Measurements from ENCODE around the gene SS18L1. TPM values are rescaled to one million over a fixed set of nuclear protein-coding genes. Genes with fewer than 3 reads are reported as not detected.
A peak's percentile ranks its signal among the peaks of the same experiment; 100 is the strongest.
"Not testable (repeated sequence)": the region's sequence is repeated elsewhere in the genome, so short reads cannot be mapped to it uniquely, and the experiment has no call there.

The SS18L1 gene
- total RNA-seq, 6 experiments from 2014 or later: 14.1 to 26.5 (median 23.7) TPM

GRCh38 chr20:62145688-62146018, 2.1 kb downstream of the SS18L1 start:
- TF ChIP-seq POLR2A (IDR thresholded peaks at IDR 0.05) (no peak), CTCF (IDR thresholded peaks at IDR 0.05) (no peak)
- Histone ChIP-seq H3K36me3 (peaks cover 0 to 2% (median under 1%) of the 10 kb centered on the region in 4 donors), H3K27ac (peak overlapping the region; percentile 43 to 100 (median 72)), H3K4me1 (peaks cover 0 to 69% (median 27%) of the 10 kb centered on the region in 4 donors), H3K27me3 (no peaks in the 10 kb centered on the region), H3K9me3 (no peaks in the 10 kb centered on the region), H3K4me3 (peak overlapping the region in 1 of 3 donors; percentile 81)
- no peak for DNase-seq
- ATAC-seq: no peak
- intact Hi-C loops (cut with DNase I): no loop called here
- WGBS (ENCODE audit: insufficient coverage, low coverage, low lambda C conversion rate, missing lambda C conversion rate): 63% methylated on average over 6 of the region's 7 CpGs

- Histone ChIP-seq H3K27me3 (no peaks in the 10 kb centered on the region), H3K27ac (peak overlapping the region; percentile 43 to 100 (median 72)), H3K36me3 (no peaks in the 10 kb centered on the region), H3K9me3 (no peaks in the 10 kb centered on the region), H3K4me1 (peaks cover 0 to 69% (median 24%) of the 10 kb centered on the region in 4 donors), H3K4me3 (no peak overlapping the region)
- DNase-seq (peak in 2 of 3 donors; percentile 81 to 86), ATAC-seq (peak; percentile 38 to 61 (median 48))
- intact Hi-C loops (cut with DNase I): no loop called here
- TF ChIP-seq CTCF (IDR thresholded peaks at IDR 0.05) (no peak), POLR2A (IDR thresholded peaks at IDR 0.05) (no peak)
- WGBS (ENCODE audit: insufficient coverage, low coverage, low lambda C conversion rate, missing lambda C conversion rate): 32% methylated on average over 21 of the region's 22 CpGs
These were observed 2.6 kb downstream of the SS18L1 start for GRCh38 chr20:62146019-62146755.

GRCh38 chr20:62147125-62147524, 3.6 kb downstream of the SS18L1 start:
- no peak for ATAC-seq
- Histone ChIP-seq H3K4me1 (peaks cover 0 to 62% (median 19%) of the 10 kb centered on the region in 4 donors), H3K36me3 (no peaks in the 10 kb centered on the region), H3K27ac (peak overlapping the region in 2 of 3 donors; percentile 72 to 100), H3K4me3 (no peak overlapping the region), H3K9me3 (no peaks in the 10 kb centered on the region), H3K27me3 (no peaks in the 10 kb centered on the region)
- DNase-seq: no peak
- WGBS (ENCODE audit: insufficient coverage, low coverage, low lambda C conversion rate, missing lambda C conversion rate): 77% methylated on average over 4 of the region's 6 CpGs
- intact Hi-C loops (cut with DNase I): no loop called here
- TF ChIP-seq CTCF (IDR thresholded peaks at IDR 0.05): no peak
- TF ChIP-seq POLR2A (IDR thresholded peaks at IDR 0.05): no peak

- DNase-seq: no peak
- no peak for TF ChIP-seq CTCF (IDR thresholded peaks at IDR 0.05)
- TF ChIP-seq POLR2A (IDR thresholded peaks at IDR 0.05): no peak
- no peak for ATAC-seq
- Histone ChIP-seq H3K4me1 (peaks cover 0 to 62% (median 19%) of the 10 kb centered on the region in 4 donors), H3K36me3 (no peaks in the 10 kb centered on the region), H3K27ac (peak overlapping the region in 1 of 3 donors; percentile 100), H3K4me3 (no peak overlapping the region), H3K9me3 (no peaks in the 10 kb centered on the region), H3K27me3 (no peaks in the 10 kb centered on the region)
- intact Hi-C loops (cut with DNase I): no loop called here
- 83% methylated on average over 2 of the region's 9 CpGs for WGBS (ENCODE audit: insufficient coverage, low coverage, low lambda C conversion rate, missing lambda C conversion rate)
These were observed 4.0 kb downstream of the SS18L1 start for GRCh38 chr20:62147528-62147927.

GRCh38 chr20:62148383-62148782, 4.8 kb downstream of the SS18L1 start:
- H3K4me3 ChIP-seq; H3K27me3 ChIP-seq; ATAC-seq; H3K36me3 ChIP-seq; H3K9me3 ChIP-seq; intact Hi-C loops (cut with DNase I); DNase-seq: not testable (repeated sequence)
- Histone ChIP-seq H3K4me1 (peaks cover 0 to 62% (median 19%) of the 10 kb centered on the region in 4 donors), H3K27ac (peak overlapping the region in 1 of 3 donors; percentile 100)
- no CpG with 5 or more reads among the region's 10 CpGs for WGBS (ENCODE audit: insufficient coverage, low coverage, low lambda C conversion rate, missing lambda C conversion rate)

Data from right lobe of liver (tissue), 6 donors.